Thyroid gland (tissue), 4 donors: ENCODE data around the gene HLA-A. TPM values are rescaled to one million over a fixed set of nuclear protein-coding genes. Genes with fewer than 3 reads are reported as not detected.
A peak's percentile ranks its signal among the peaks of the same experiment; 100 is the strongest.

Source experiments
- DNase-seq, 2 donors: peaks; one replicate each; pipeline ENCODE4 v3.0.0-alpha.2; 2019
- H3K27ac ChIP-seq, 3 donors: fragments of 200-600 bp; sonication (generic); 1 replicate in 2 of 3; 2 replicates in 1 of 3; pipeline ENCODE4 v1.5.1; 2016 to 2019; ENCODE audit warnings: mild to moderate bottlenecking in 1 of 3, moderate library complexity in 1 of 3
- H3K27me3 ChIP-seq: fragments of 200-600 bp; sonication (generic); one replicate; pipeline ENCODE4 v1.5.1; 2019
- H3K36me3 ChIP-seq, 2 donors: fragments of 200-600 bp; sonication (generic); one replicate each; pipeline ENCODE4 v1.5.1; 2016 to 2019
- H3K4me1 ChIP-seq, 2 donors: fragments of 200-600 bp; sonication (generic); one replicate each; pipeline ENCODE4 v1.5.1; 2017 to 2019
- H3K4me3 ChIP-seq, 3 donors: fragments of 200-600 bp; sonication (generic); replicated peaks in 1 of 3; 1 replicate in 2 of 3; 2 replicates in 1 of 3; pipeline ENCODE4 v1.5.1; 2016; ENCODE audit warnings: mild to moderate bottlenecking in 1 of 3
- H3K9me3 ChIP-seq: fragments of 200-600 bp; sonication (generic); one replicate; pipeline ENCODE4 v1.5.1; 2017
- CTCF ChIP-seq, 6 experiments: fragments of 200-600 bp in 3 of 6; fragments of 450-650 bp in 3 of 6; sonication (generic) in 3 of 6; IDR thresholded peaks; one replicate each; pipeline ENCODE4 v1.5.1; 2016 to 2019; ENCODE audit warnings: antibody characterized with exemption in 6 of 6, mild to moderate bottlenecking in 2 of 6, inconsistent platforms in 1 of 6, moderate library complexity in 1 of 6
- POLR2A ChIP-seq, 2 donors: fragments of 450-650 bp; IDR thresholded peaks; one replicate each; pipeline ENCODE4 v1.6.1; 2017; ENCODE audit warnings: antibody characterized with exemption in 2 of 2, mild to moderate bottlenecking in 2 of 2, moderate library complexity in 1 of 2
- WGBS, 2 donors: methylation state at CpG; one replicate each; pipeline ENCODE4 v1.1.5; 2017; 5-methylcytosine and 5-hydroxymethylcytosine counted together
- intact Hi-C: fragments of 100-400 bp; cut with DNase I; formaldehyde crosslinking; loops from one replicate; pipeline ENCODE4 v1.15.1; 2023
- total RNA-seq, 4 donors: library from RNA; depleted of rRNA; stranded (reverse); fragments of >200 nt; gene quantifications; one replicate each; pipeline ENCODE4 v1.2.3, GENCODE V29; 2016

The HLA-A gene
- total RNA-seq, 4 donors from 2014 or later: 398 to 842 (median 578) TPM

- Histone ChIP-seq H3K27me3 (no peaks in the 10 kb centered on the region), H3K4me3 (peak overlapping the region in 2 of 3 donors; percentile 13 to 31), H3K9me3 (no peaks in the 10 kb centered on the region), H3K27ac (peak overlapping the region; percentile 87 to 95 (median 92)), H3K4me1 (peaks cover 36 to 41% of the 10 kb centered on the region in 2 donors), H3K36me3 (no peaks in the 10 kb centered on the region)
- no peak for TF ChIP-seq CTCF (IDR thresholded peaks at IDR 0.05)
- TF ChIP-seq POLR2A (IDR thresholded peaks at IDR 0.05): peak in 1 of 2 donors; percentile 89
- intact Hi-C loops: no loop called here
- 2 to 6% methylated on average over 7 of the region's 7 CpGs for WGBS, 2 donors
- DNase-seq: peak; percentile 90 to 91
Observed at GRCh38 chr6:29964887-29965562, 22.7 kb downstream of the HLA-A start.

GRCh38 chr6:29965563-29965872 lies 23.2 kb downstream of the HLA-A start:
- WGBS, 2 donors: 19 to 39% methylated on average over 2 of the region's 2 CpGs
- H3K4me3 ChIP-seq: peak overlapping the region in 2 of 3 donors; percentile 13 to 31
- H3K4me1 ChIP-seq: peaks cover 36 to 41% of the 10 kb centered on the region in 2 donors
- TF ChIP-seq POLR2A (IDR thresholded peaks at IDR 0.05) (no peak), CTCF (IDR thresholded peaks at IDR 0.05) (no peak)
- no peaks in the 10 kb centered on the region for H3K36me3 ChIP-seq
- intact Hi-C loops: no loop called here
- peak overlapping the region; percentile 87 to 95 (median 92) for H3K27ac ChIP-seq
- no peak for DNase-seq
- H3K9me3 ChIP-seq: no peaks in the 10 kb centered on the region
- no peaks in the 10 kb centered on the region for H3K27me3 ChIP-seq

GRCh38 chr6:29965873-29966601 lies 23.7 kb downstream of the HLA-A start:
- H3K4me1 ChIP-seq: peaks cover 36 to 41% of the 10 kb centered on the region in 2 donors
- peak; percentile 95 to 96 for DNase-seq
- H3K9me3 ChIP-seq: no peaks in the 10 kb centered on the region
- 3% methylated on average over 8 of the region's 8 CpGs for WGBS, 2 donors
- TF ChIP-seq CTCF (IDR thresholded peaks at IDR 0.05) (no peak), POLR2A (IDR thresholded peaks at IDR 0.05) (peak in 1 of 2 donors; percentile 50)
- H3K4me3 ChIP-seq: peak overlapping the region in 1 of 3 donors; percentile 13
- H3K27me3 ChIP-seq: no peaks in the 10 kb centered on the region
- H3K27ac ChIP-seq: peak overlapping the region; percentile 87 to 95 (median 92)
- intact Hi-C loops: no loop called here
- H3K36me3 ChIP-seq: no peaks in the 10 kb centered on the region

GRCh38 chr6:29967379-29968010 lies 25.2 kb downstream of the HLA-A start:
- no peak overlapping the region for H3K4me3 ChIP-seq
- no peaks in the 10 kb centered on the region for H3K36me3 ChIP-seq
- intact Hi-C loops: no loop called here
- H3K4me1 ChIP-seq: peaks cover 36 to 41% of the 10 kb centered on the region in 2 donors
- no peaks in the 10 kb centered on the region for H3K9me3 ChIP-seq
- WGBS, 2 donors: 42 to 48% methylated on average over 4 of the region's 4 CpGs
- DNase-seq: peak; percentile 41 to 43
- TF ChIP-seq POLR2A (IDR thresholded peaks at IDR 0.05) (no peak), CTCF (IDR thresholded peaks at IDR 0.05) (no peak)
- no peaks in the 10 kb centered on the region for H3K27me3 ChIP-seq
- peak overlapping the region; percentile 87 to 95 (median 92) for H3K27ac ChIP-seq
